Adrenal gland (tissue), 12 donors: ENCODE measurements around the gene PTPRN2. TPM values are rescaled to one million over a fixed set of nuclear protein-coding genes. Genes with fewer than 3 reads are reported as not detected.
"Not testable (repeated sequence)": the region's sequence is repeated elsewhere in the genome, so short reads cannot be mapped to it uniquely, and the experiment has no call there.

Experiments used
- DNase-seq, 7 donors: peaks; one replicate each; pipeline ENCODE4 v3.0.0-alpha.2; 2019 to 2020
- H3K27ac ChIP-seq, 5 donors: fragments of 200-600 bp; sonication (generic) in 4 of 5; 1 replicate in 3 of 5; 2 replicates in 2 of 5; pipeline versions ENCODE4 v1.5.1 to v1.8.0; 2016 to 2020; ENCODE audit warnings: mild to moderate bottlenecking in 1 of 5
- H3K27me3 ChIP-seq: fragments of 200-600 bp; 2 replicates; pipeline ENCODE4 v1.8.0; 2021
- H3K36me3 ChIP-seq, 2 donors: fragments of 200-600 bp; replicated peaks in 1 of 2; 1 replicate in 1 of 2; 2 replicates in 1 of 2; pipeline versions ENCODE4 v1.5.1 to v1.8.0; 2018 to 2022
- H3K4me1 ChIP-seq, 2 donors: fragments of 200-600 bp; replicated peaks in 1 of 2; 1 replicate in 1 of 2; 2 replicates in 1 of 2; pipeline versions ENCODE4 v1.5.1 to v1.8.0; 2018 to 2021
- H3K4me3 ChIP-seq, 4 donors: fragments of 200-600 bp; sonication (generic) in 3 of 4; one replicate each; pipeline ENCODE4 v1.5.1; 2016 to 2018
- H3K9me3 ChIP-seq, 3 donors: fragments of 200-600 bp; sonication (generic) in 1 of 3; replicated peaks in 1 of 3; 1 replicate in 2 of 3; 2 replicates in 1 of 3; pipeline versions ENCODE4 v1.5.1 to v1.8.0; 2016 to 2021
- CTCF ChIP-seq, 6 experiments: fragments of 450-650 bp in 4 of 6; fragments of 200-600 bp in 2 of 6; sonication (generic) in 1 of 6; IDR thresholded peaks; 1 replicate in 5 of 6; 2 replicates in 1 of 6; pipeline versions ENCODE4 v1.5.1 to v1.8.0; 2016 to 2021; ENCODE audit warnings: antibody characterized with exemption in 6 of 6, mild to moderate bottlenecking in 2 of 6, moderate library complexity in 1 of 6
- POLR2A ChIP-seq, 2 donors: fragments of 450-650 bp; IDR thresholded peaks; one replicate each; pipeline ENCODE4 v1.6.1; 2017; ENCODE audit warnings: antibody characterized with exemption in 2 of 2, mild to moderate bottlenecking in 2 of 2, moderate library complexity in 1 of 2
- WGBS, 4 donors: extraction: QIAGEN DNeasy Blood & Tissue Kit in 2 of 4; methylation state at CpG; one replicate each; pipeline versions ENCODE4 v1.1.5 to v1.1.7; 2013 to 2017; 5-methylcytosine and 5-hydroxymethylcytosine counted together
- intact Hi-C, 2 donors: fragments of 100-400 bp; cut with DNase I; formaldehyde crosslinking; loops; one replicate each; pipeline versions ENCODE4 v1.14.1 to v1.15.0; 2022 to 2023
- polyA plus RNA-seq, 3 donors: library from polyadenylated mRNA; stranded (reverse); fragments of 200-250 nt in 2 of 3; fragments of 350-450 nt in 1 of 3; fragmentation: Illumina TruSeq in 1 of 3; extraction: RNeasy Lipid Tissue Mini Kit (QIAGEN cat#74804) in 1 of 3; gene quantifications; one replicate each; pipeline ENCODE4 v1.2.3, GENCODE V29; 2013 to 2014
- total RNA-seq, 9 donors: library from RNA; depleted of rRNA in 4 of 9; stranded (reverse); fragments of >200 nt in 4 of 9; fragments of 120-200 nt in 1 of 9; fragmentation: NEBNext Ultra II Directional in 1 of 9; extraction: Animal tissue kit (Norgen Biotek cat#: 25700) in 1 of 9; gene quantifications; one replicate each; pipeline versions ENCODE4 v1.1.0 to v1.2.4, GENCODE V29; 2013 to 2023
- donor health status: healthy with polysubstance abuse.
- donor health status: Bipolar disorder and iron deficiency.
- donor health status: DM: yes; HTN: yes; CAD: no.
- donor health status: DM: no; HTN: no; CAD: no.
- donor health status: DM: no; HTN: no; CAD: no.
- donor health status: DM: yes; HTN: yes; CAD: no.

PTPRN2 gene
- total and polyA plus RNA-seq, 12 donors = 2.2 to 16.2 (median 3.4) TPM

- Histone ChIP-seq H3K4me1 (no peaks in the 10 kb centered on the region), H3K4me3 (no peak overlapping the region), H3K9me3 (no peaks in the 10 kb centered on the region), H3K36me3 (no peaks in the 10 kb centered on the region), H3K27ac (no peak overlapping the region), H3K27me3 (no peaks in the 10 kb centered on the region)
- DNase-seq = no peak
- intact Hi-C loops = no loop called here
- 87 to 91% (median 88%) methylated on average over 18 of the region's 18 CpGs for WGBS, 4 donors
- TF ChIP-seq POLR2A (IDR thresholded peaks at IDR 0.05) (no peak), CTCF (IDR thresholded peaks at IDR 0.05) (no peak)
Measured at GRCh38 chr7:158527038-158527437, 60.6 kb downstream of the PTPRN2 start.

GRCh38 chr7:158526531-158526930 lies 61.1 kb downstream of the PTPRN2 start:
- H3K27me3 ChIP-seq = no peaks in the 10 kb centered on the region
- no peak overlapping the region for H3K4me3 ChIP-seq
- H3K36me3 ChIP-seq = no peaks in the 10 kb centered on the region
- DNase-seq = no peak
- H3K4me1 ChIP-seq = no peaks in the 10 kb centered on the region
- no peaks in the 10 kb centered on the region for H3K9me3 ChIP-seq
- WGBS, 4 donors = 84 to 93% (median 89%) methylated on average over 9 of the region's 9 CpGs
- intact Hi-C loops = no loop called here
- no peak for TF ChIP-seq POLR2A (IDR thresholded peaks at IDR 0.05)
- no peak for TF ChIP-seq CTCF (IDR thresholded peaks at IDR 0.05)
- no peak overlapping the region for H3K27ac ChIP-seq

GRCh38 chr7:158525648-158526484 lies 61.8 kb downstream of the PTPRN2 start:
- TF ChIP-seq POLR2A (IDR thresholded peaks at IDR 0.05) (no peak), CTCF (IDR thresholded peaks at IDR 0.05) (no peak)
- DNase-seq = no peak
- H3K36me3 ChIP-seq = no peaks in the 10 kb centered on the region
- H3K27ac ChIP-seq = no peak overlapping the region
- no peaks in the 10 kb centered on the region for H3K4me1 ChIP-seq
- 85 to 90% (median 88%) methylated on average over 25 to 29 of the region's 29 CpGs for WGBS, 4 donors
- intact Hi-C loops = no loop called here
- H3K9me3 ChIP-seq = no peaks in the 10 kb centered on the region
- H3K27me3 ChIP-seq = no peaks in the 10 kb centered on the region
- no peak overlapping the region for H3K4me3 ChIP-seq

- H3K27me3 ChIP-seq = no peaks in the 10 kb centered on the region
- intact Hi-C loops = no loop called here
- no peaks in the 10 kb centered on the region for H3K9me3 ChIP-seq
- no peaks in the 10 kb centered on the region for H3K36me3 ChIP-seq
- WGBS, 4 donors = 73 to 88% (median 82%) methylated on average over 16 to 24 of the region's 24 CpGs
- H3K27ac ChIP-seq = no peak overlapping the region
- H3K4me1 ChIP-seq = no peaks in the 10 kb centered on the region
- DNase-seq = no peak
- H3K4me3 ChIP-seq = no peak overlapping the region
- TF ChIP-seq CTCF (IDR thresholded peaks at IDR 0.05) (no peak), POLR2A (IDR thresholded peaks at IDR 0.05) (no peak)
Measured at GRCh38 chr7:158524749-158525635, 62.6 kb downstream of the PTPRN2 start.

GRCh38 chr7:158524286-158524685 lies 63.3 kb downstream of the PTPRN2 start:
- H3K4me1 ChIP-seq, H3K36me3 ChIP-seq, DNase-seq, intact Hi-C loops, H3K9me3 ChIP-seq, H3K4me3 ChIP-seq, H3K27me3 ChIP-seq, H3K27ac ChIP-seq: not testable (repeated sequence)
- whole genome bisulfite sequencing, 4 donors = 69 to 87% (median 75%) methylated on average over 5 to 14 of the region's 14 CpGs

GRCh38 chr7:158523877-158524276 lies 63.7 kb downstream of the PTPRN2 start:
- DNase-seq, intact Hi-C loops: not testable (repeated sequence)
- 59 to 76% (median 64%) methylated on average over 2 to 9 of the region's 11 CpGs; no CpG with 5 or more reads in 1 of the 4 donors for WGBS, 4 donors

More at GRCh38 chr7:158523877-158524276, 63.7 kb downstream of the PTPRN2 start:
- H3K27ac ChIP-seq, H3K9me3 ChIP-seq, H3K36me3 ChIP-seq, H3K27me3 ChIP-seq, H3K4me3 ChIP-seq, H3K4me1 ChIP-seq: not testable (repeated sequence)
